ENCODE data around the gene RAD51.

RAD51 gene

GRCh38 chr15:40721701-40722100, 26.7 kb downstream of the RAD51 start:
- in situ Hi-C loops (cut with MboI; ENCODE audit: low sequenced_read_pairs) = no loop called here

DNA sequence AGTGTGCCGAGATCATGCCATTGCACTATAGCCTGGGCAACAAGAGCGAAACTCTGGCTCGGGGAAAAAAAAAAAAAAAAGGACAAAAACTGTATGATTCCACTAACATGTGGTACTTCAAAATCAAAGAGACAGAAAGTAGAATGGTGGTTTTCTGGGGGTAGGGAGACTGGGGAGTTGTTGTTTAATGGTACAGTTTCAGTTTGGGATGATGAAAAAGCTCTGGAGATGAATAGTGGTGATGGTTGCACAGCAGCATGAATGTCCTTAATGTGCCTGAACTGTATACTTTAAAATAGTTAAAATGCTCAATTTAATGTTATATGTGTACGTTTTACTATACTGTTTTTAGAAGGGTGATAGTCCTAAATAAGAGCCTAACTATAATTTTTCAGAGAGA, 27.4 kb downstream of the RAD51 start:
- in situ Hi-C loops (cut with MboI; ENCODE audit: low sequenced_read_pairs) = no loop called here

DNA sequence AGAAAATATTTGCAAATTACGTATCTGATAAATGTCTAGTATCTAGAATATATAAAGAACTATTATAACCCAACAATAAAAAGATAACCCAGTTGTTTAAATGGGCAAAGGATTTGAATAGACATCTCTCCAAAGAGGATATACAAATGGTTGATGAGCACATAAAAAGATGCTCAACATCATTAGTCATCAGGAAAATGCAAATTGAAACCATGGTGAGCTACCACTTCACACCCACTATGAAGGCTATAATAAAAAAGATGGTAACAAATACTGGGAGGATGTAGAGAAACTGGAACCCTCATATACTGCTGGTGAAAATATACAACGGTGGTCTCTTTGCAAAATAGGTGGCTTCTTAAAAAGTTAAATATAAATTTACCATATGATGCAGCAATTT, 28.0 kb downstream of the RAD51 start:
- in situ Hi-C loops (cut with MboI; ENCODE audit: low sequenced_read_pairs) = no loop called here

DNA sequence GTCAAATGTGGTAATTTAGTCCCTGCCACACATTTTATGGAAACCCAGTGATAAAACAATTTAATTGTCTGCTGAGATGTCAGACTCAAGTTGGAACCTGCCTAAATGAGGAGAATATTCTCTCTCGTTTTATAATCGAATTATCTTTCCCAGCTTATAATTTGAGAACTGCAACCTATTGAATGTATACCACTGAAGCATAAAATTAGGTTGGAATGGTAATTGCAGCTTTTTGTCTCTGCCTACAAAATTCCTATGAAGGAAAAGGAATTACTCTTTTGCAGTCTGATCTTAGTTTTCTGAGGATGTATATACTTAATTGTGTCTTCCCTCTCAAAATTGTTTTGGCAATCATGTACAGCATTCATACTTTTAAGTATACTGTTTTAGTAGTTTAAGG, 28.9 kb downstream of the RAD51 start:
- in situ Hi-C loops (cut with MboI; ENCODE audit: low sequenced_read_pairs) = no loop called here

- in situ Hi-C loops (cut with MboI; ENCODE audit: low sequenced_read_pairs) = no loop called here
Observed at GRCh38 chr15:40731034-40731433, 36.1 kb downstream of the RAD51 start.

- in situ Hi-C loops (cut with MboI; ENCODE audit: low sequenced_read_pairs) = no loop called here
Observed at GRCh38 chr15:40736575-40736974, 41.6 kb downstream of the RAD51 start.

DNA sequence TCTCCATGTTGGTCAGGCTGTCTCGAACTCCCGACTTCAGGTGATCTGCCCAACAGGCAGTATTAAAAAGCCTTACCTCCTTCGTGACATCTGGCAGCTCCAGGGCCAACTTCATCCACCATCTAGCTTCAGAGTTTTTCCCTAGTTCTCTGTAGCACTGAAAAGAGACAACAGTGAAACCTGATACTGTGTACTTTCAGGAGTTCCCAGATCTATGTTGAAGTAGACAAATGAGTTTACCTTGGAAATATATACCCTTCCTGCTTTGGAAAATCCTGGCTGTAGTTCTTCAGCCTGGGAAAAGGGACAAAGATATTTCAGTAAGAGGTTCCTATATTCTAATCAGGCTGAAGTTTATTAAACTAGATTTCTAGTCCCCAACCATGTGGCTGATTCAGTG, 42.1 kb downstream of the RAD51 start:
- in situ Hi-C loops (cut with MboI; ENCODE audit: low sequenced_read_pairs) = no loop called here

DNA sequence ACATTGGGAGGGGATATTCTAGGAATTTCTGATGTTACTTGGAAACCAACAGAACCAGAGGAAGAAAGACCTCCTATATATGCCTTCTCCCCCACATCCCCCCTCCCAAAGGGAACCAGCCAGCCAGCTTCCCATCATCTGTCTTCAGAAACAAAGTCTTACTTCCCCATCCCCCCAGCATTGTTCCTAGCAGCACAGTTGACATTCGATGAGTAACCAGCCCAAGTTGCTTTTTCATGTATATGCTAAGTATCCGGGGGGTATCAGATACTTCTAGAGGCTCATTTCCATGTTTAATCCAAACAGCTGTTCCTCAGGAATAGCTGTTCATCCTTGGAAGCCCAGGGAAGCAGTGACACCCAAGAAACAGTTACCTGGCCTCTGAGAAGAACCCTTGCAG, 44.1 kb downstream of the RAD51 start:
- in situ Hi-C loops (cut with MboI; ENCODE audit: low sequenced_read_pairs) = no loop called here

- in situ Hi-C loops (cut with MboI; ENCODE audit: low sequenced_read_pairs) = no loop called here
Observed at GRCh38 chr15:40739854-40740253, 44.9 kb downstream of the RAD51 start.

- in situ Hi-C loops (cut with MboI; ENCODE audit: low sequenced_read_pairs) = no loop called here
Observed at GRCh38 chr15:40743485-40743901, 48.5 kb downstream of the RAD51 start.

DNA sequence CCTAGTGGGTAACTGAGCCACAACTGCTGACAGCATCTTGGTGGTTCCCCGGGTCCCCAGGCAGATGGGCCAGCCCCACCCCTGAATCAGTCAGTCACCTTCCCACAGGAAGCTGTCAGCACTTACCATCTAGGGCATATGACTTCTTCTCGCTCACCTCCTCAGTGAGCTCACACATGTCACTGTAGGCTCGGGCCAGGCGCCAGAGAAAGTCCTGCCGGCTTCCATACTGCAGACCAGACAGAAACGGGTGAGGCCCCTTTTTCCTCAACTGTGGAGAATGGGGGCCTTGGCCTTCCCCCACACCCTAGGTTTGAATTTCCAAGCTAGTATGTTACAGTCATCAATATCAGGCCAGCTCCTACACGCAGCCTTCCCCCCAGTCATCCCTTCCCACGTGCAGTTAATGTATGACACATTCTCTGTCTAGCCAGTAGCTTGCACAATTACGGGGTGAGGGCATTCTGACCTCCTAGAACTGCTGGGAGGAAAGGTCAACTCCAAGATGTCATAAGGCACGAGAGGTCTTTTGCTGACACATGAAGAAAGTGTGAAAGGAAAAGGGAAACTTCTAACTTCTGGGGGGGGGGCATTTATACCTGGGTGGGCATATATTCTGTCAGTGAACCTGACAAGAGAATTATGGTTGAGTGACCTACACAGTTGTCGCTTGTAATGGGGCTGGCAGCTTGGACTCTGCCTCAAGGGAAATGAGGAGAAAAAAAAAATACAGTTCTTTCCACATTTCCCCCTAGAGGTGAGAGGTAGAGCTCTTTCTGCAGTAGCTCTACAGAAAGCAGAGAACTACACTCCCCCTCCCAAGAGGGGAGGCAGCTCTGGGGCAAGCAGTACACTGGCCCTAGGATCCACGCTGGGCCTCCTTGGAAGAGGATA, 49.2 kb downstream of the RAD51 start:
- in situ Hi-C loops (cut with MboI; ENCODE audit: low sequenced_read_pairs) = no loop called here

DNA sequence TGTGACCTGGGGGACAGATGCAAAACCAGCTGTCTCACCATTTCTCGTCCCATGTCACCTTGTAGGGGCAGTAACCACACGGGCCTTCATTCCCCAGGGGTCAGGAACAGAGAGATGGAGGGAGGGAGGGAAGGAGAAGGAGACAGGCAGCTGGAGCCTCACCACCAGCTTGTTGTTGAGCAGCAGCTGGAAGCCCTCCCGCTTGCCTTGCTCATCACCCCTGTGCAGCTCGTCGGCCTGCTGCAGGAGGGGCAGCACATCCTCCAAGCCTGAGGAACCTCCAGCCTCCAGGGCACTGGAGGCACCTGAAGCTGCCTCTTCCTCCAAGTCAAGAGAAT, 49.8 kb downstream of the RAD51 start:
- in situ Hi-C loops (cut with MboI; ENCODE audit: low sequenced_read_pairs) = no loop called here

GRCh38 chr15:40746916-40747418, 52.0 kb downstream of the RAD51 start:
- in situ Hi-C loops (cut with MboI; ENCODE audit: low sequenced_read_pairs) = no loop called here

DNA sequence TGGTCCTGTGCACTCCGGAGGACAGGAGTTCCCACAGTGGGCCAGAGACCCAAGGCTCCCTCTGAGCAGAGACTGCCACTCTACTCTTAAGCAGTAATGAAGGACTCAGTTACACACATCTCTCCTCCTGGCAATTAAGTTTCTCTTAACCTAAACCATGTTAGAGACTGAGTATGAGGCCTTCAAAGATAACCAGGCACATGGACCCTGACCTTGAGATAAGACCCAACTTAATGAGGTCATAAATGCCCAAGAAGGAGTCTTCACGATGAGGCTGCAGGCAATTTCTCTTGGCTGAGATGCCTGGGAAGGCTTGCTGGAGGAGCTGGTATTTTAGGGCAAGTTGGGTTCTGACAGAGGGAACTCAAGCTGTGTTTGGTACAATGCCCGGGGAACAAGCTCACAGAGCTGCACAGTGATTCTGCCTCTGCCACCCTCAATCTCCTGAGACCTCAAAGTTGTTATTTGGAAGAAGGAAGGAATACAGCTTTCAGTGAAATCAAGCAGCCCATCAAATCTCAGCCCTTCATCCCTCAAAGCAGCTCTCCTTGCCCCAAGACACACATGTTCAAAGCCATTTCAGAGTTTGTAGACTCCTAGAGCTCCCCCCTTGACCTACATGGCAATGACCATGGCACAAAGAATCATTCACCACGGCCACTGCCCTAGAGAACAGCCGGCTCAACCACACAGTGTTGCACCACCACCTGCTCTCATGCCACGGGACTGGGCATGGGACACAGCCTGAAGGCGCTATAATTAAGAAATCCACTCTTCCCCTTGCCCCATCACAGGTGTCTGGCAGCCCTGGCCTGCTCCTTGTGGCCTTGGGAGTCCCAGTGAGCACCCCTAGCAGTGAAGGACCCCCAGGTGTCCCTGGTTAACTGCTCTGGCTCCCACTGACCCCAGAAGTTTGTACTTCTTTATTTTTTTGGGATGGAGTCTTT, 53.0 kb downstream of the RAD51 start:
- in situ Hi-C loops (cut with MboI; ENCODE audit: low sequenced_read_pairs) = no loop called here

GRCh38 chr15:40749151-40749630, 54.2 kb downstream of the RAD51 start:
- in situ Hi-C loops (cut with MboI; ENCODE audit: low sequenced_read_pairs) = no loop called here

DNA sequence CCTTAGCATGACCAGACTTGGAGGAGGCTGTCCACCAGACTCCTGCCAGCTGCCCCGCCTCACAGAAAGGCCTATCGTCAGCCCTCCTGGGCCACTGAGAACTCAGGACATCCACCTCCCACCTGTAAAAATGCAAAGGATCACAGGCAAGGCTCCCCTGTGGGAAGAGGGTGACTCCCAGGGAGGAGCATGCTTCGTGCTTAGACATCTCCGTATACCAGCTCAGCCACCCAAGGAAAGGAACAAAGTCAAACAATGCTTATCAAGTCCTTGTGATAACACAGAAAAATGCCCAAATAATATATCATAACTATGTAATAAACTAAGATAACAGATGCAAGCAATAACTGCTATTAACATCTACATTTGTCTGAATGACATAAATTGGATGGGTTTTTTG, 55.9 kb downstream of the RAD51 start:
- in situ Hi-C loops (cut with MboI; ENCODE audit: low sequenced_read_pairs) = no loop called here

DNA sequence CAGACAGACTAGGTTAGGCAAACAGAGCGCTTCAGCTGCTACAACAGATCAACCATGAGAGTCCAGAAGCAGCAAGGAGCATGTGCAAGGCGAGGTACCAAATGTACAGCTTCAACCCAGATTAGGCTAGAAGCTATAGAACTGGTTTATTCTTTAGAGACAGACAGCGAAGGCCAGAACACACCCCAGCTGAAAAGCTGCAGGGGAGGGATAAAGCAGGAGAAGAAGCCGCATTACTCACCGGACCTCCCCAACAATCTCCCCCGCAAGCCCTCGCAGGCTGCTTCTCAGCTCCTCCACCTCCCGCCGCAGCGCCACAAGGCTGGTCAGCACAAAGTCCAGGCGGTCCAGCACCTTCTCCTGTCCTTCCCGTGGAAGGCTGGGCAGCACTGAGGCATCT, 56.8 kb downstream of the RAD51 start:
- in situ Hi-C loops (cut with MboI; ENCODE audit: low sequenced_read_pairs) = no loop called here

- in situ Hi-C loops (cut with MboI; ENCODE audit: low sequenced_read_pairs) = no loop called here
Observed at GRCh38 chr15:40754574-40754882, 59.6 kb downstream of the RAD51 start.

DNA sequence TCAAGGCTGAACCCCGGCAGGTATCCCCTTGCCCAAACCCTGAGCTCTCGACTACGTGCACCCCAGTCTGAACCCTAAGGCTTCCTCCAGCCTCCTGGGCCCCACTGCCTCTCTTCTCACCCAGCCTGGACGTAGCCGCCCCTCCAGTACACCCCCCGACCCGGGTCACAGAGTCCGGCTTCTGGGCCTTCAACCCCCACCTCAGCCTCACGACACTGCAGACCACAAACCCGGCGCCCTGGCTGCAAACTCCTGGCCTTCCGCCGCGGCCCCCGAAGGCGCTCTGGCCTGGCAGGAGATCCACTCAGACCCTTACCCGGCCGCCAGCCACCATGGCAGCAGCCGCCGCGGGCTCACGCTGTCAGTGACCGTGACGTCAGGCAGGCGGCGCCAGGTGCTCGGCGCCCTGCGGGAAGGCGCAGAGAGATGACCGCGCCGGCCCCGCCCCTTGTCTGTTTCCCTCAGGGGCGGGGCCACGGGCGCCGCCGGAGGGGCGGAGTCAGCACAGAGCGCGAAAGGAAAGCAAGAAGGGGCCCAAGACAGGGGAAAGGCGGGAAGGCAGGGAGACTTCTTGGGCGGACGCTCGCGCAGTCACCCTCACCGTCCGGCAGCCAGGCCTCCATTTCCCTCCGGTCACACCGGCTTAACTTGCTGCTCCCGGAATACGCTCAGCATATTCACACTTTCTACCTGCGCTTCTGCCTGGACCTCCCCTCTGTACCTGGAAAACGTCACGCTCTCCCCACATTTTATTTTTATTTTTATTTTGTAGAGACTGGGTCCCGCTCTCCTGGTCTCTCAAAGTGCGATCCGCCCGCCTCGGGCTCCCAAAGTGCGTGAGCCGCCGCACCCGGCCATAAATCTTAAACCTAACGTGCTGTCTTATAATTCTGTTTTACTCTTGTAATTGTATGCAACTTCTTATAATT, 60.2 kb downstream of the RAD51 start, which contains the start of gene RMDN3:
Gene RMDN3, minus strand, starts transcription at position 372 of the 929 bp plus-strand sequence. CDS start 471 bp downstream, outside the sequence.
- in situ Hi-C loops (cut with MboI; ENCODE audit: low sequenced_read_pairs) = no loop called here

DNA sequence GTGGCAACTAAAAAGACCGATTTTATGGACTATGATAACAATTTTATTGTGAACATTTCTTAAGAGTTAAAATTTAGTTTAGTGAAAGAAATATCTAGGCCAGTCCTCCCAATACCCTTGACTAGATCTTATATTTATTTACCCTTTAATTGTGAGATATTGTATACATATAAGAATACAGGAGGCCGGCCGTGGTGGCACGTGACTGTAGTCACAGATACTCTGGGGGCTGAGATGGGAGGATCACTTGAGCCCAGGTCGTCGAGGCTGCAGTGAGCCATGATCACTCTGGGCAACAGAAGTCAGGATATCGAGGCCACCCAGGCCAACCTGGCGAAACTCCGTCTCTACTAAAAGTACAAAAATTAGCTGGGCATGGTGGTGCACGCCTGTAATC, 60.8 kb downstream of the RAD51 start:
- in situ Hi-C loops (cut with MboI; ENCODE audit: low sequenced_read_pairs) = no loop called here

DNA sequence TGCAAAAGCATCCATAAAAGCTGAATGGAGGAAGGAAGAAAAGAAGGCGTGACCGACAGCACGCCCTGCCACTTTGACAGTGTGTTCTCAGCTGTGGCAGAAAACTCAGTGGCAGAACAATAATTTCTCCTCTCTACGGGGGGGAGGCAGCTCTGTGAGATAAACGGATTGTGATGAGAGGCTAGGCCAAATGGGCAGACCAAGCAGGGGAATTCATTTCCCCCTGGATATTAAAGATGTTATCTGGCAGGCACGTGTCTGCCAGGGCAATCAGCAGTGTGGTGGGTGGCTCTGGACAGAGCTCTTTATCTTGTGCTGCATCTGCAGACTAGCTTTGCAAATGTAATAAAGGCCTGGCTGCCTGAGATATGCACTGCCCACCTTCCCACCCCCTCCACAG, 62.0 kb downstream of the RAD51 start:
- in situ Hi-C loops (cut with MboI; ENCODE audit: low sequenced_read_pairs) = no loop called here
